HCT116 (cell line): ENCODE data around the gene DENND2A. TPM values are rescaled to one million over a fixed set of nuclear protein-coding genes. Genes with fewer than 3 reads are reported as not detected.

ENCODE experiments used
- ATAC-seq: fragments of 200-7000 bp; cut with Tn5 transposase; 2 replicates; pipeline ENCODE4 v1.9.1; 2020; ENCODE audit warnings: mild to moderate bottlenecking, moderate library complexity
- BruUV-seq: library from RNA; stranded (reverse); fragments of 400-500 nt; replicated peaks from 2 replicates; lab custom pipeline; 2021; lab: Mats Ljungman, UMichigan
- CTCF ChIA-PET: fragments of 300-600 bp; sonication (Branson Sonifier 250); formaldehyde crosslinking; loops from one replicate; lab custom pipeline; 2021; ENCODE audit warnings: antibody characterized with exemption; lab: Charles Lee
- POLR2A ChIA-PET: fragments of 300-600, 350-600 bp; sonication (Branson Sonifier 250); formaldehyde crosslinking; loops from one replicate; lab custom pipeline; 2021; ENCODE audit warnings: antibody characterized with exemption; lab: Charles Lee
- RAD21 ChIA-PET, 2 experiments: fragments of 300-600 bp; sonication (Branson Sonifier 250); formaldehyde crosslinking; loops; one replicate each; lab custom pipeline; 2023; ENCODE audit warnings: low total read pairs in 2 of 2; ENCODE audit not compliant: uncharacterized antibody in 2 of 2, unreplicated experiment in 2 of 2, low non-redundant PET in 1 of 2; lab: Charles Lee
- DNase-seq: peaks from one replicate; pipeline ENCODE4 v3.0.0-alpha.2; 2010; ENCODE audit warnings: low read depth, low spot score
- H2AFZ ChIP-seq: fragments of 200-600 bp; shearing (Covaris generic), sonication (generic); 2 replicates; pipeline ENCODE4 v1.6.1; 2017; ENCODE audit warnings: low read depth, mixed run types, mixed read lengths, antibody characterized with exemption, low read length; ENCODE audit not compliant: poor library complexity, severe bottlenecking
- H3K27ac ChIP-seq: 2 replicates; pipeline ENCODE4 v1.5.1; 2012; ENCODE audit warnings: low read depth, low read length
- H3K27me3 ChIP-seq: fragments of 200-600 bp; sonication (generic); 2 replicates; pipeline ENCODE4 v1.6.1; 2016; ENCODE audit warnings: mixed run types, low read length, mixed read lengths; ENCODE audit not compliant: insufficient read depth
- H3K36me3 ChIP-seq, 2 experiments: fragments of 200-500 bp in 1 of 2; fragments of 200-600 bp in 1 of 2; sonication (Bioruptor generic) in 1 of 2; sonication (generic) in 1 of 2; 2 replicates each; pipeline versions ENCODE4 v1.5.1 to v1.6.1; 2014 to 2016; ENCODE audit warnings: low read length in 2 of 2, inconsistent platforms in 1 of 2, mixed read lengths in 1 of 2, mixed run types in 1 of 2; ENCODE audit not compliant: insufficient read depth in 2 of 2, control insufficient read depth in 1 of 2
- H3K4me1 ChIP-seq, 2 experiments: fragments of 200-600 bp in 1 of 2; sonication (generic) in 1 of 2; 2 replicates each; pipeline versions ENCODE4 v1.5.1 to v1.6.1; 2012 to 2017; ENCODE audit warnings: low read length in 2 of 2, inconsistent platforms in 1 of 2, mild to moderate bottlenecking in 1 of 2, mixed read lengths in 1 of 2, mixed run types in 1 of 2, moderate library complexity in 1 of 2; ENCODE audit not compliant: insufficient read depth in 2 of 2, control insufficient read depth in 1 of 2
- H3K4me2 ChIP-seq: fragments of 200-600 bp; sonication (generic); 2 replicates; pipeline ENCODE4 v1.6.1; 2017; ENCODE audit warnings: mixed run types, low read length, mixed read lengths
- H3K4me3 ChIP-seq, 2 experiments: fragments of 200-600 bp in 1 of 2; sonication (generic) in 1 of 2; replicated peaks in 1 of 2; 2 replicates each; pipeline ENCODE4 v1.5.1; 2011 to 2016; ENCODE audit warnings: low read length in 2 of 2, control low read depth in 1 of 2, low read depth in 1 of 2, mild to moderate bottlenecking in 1 of 2, mixed read lengths in 1 of 2, mixed run types in 1 of 2
- H3K79me2 ChIP-seq: fragments of 200-600 bp; sonication (generic); 2 replicates; pipeline ENCODE4 v1.6.1; 2017; ENCODE audit warnings: mild to moderate bottlenecking, mixed run types, low read length, moderate library complexity, mixed read lengths; ENCODE audit not compliant: insufficient read depth
- H3K9ac ChIP-seq: fragments of 200-600 bp; sonication (generic); 2 replicates; pipeline ENCODE4 v1.6.1; 2016; ENCODE audit warnings: low read length, mixed read lengths
- H3K9me2 ChIP-seq: fragments of 200-600 bp; sonication (generic), shearing (Covaris generic); 2 replicates; pipeline ENCODE4 v1.6.1; 2017; ENCODE audit warnings: mixed run types, mild to moderate bottlenecking, moderate library complexity; ENCODE audit not compliant: insufficient read depth
- H3K9me3 ChIP-seq, 2 experiments: fragments of 200-500 bp in 1 of 2; fragments of 200-600 bp in 1 of 2; sonication (Bioruptor generic) in 1 of 2; sonication (generic) in 1 of 2; 2 replicates each; pipeline ENCODE4 v1.6.1; 2014 to 2017; ENCODE audit warnings: low read length in 2 of 2, mixed read lengths in 2 of 2, inconsistent platforms in 1 of 2, low read depth in 1 of 2, mild to moderate bottlenecking in 1 of 2, mixed run types in 1 of 2, moderate library complexity in 1 of 2; ENCODE audit not compliant: control insufficient read depth in 1 of 2, insufficient read depth in 1 of 2
- H4K20me1 ChIP-seq: fragments of 200-600 bp; sonication (generic), shearing (Covaris generic); 2 replicates; pipeline ENCODE4 v1.6.1; 2017; ENCODE audit warnings: mixed run types, mild to moderate bottlenecking, moderate library complexity; ENCODE audit not compliant: insufficient read depth
- ATF3 ChIP-seq: IDR thresholded peaks from 2 replicates; pipeline ENCODE4 v1.6.1; 2012
- CEBPB ChIP-seq: IDR thresholded peaks from 2 replicates; pipeline ENCODE4 v1.6.1; 2012; ENCODE audit warnings: low read depth
- CTCF ChIP-seq, 3 experiments: fragments of 200-600 bp in 1 of 3; sonication (generic) in 1 of 3; IDR thresholded peaks in 2 of 3; conservative IDR thresholded peaks in 1 of 3; 2 replicates each; pipeline ENCODE4 v1.5.1; 2012 to 2017; ENCODE audit warnings: low read depth in 2 of 3, low read length in 2 of 3, antibody characterized with exemption in 1 of 3, borderline replicate concordance in 1 of 3, control low read depth in 1 of 3, mild to moderate bottlenecking in 1 of 3, mixed read lengths in 1 of 3, mixed run types in 1 of 3, moderate library complexity in 1 of 3; ENCODE audit not compliant: insufficient read depth in 1 of 3
- EGR1 ChIP-seq: IDR thresholded peaks from 2 replicates; pipeline ENCODE4 v1.6.1; 2012; ENCODE audit warnings: low read depth
- EZH2 ChIP-seq: fragments of 200-600 bp; sonication (generic); IDR thresholded peaks from 2 replicates; pipeline ENCODE4 v1.6.1; 2017; ENCODE audit warnings: antibody characterized with exemption, mixed run types
- EZH2phosphoT487 ChIP-seq: fragments of 200-600 bp; IDR thresholded peaks from 2 replicates; pipeline ENCODE4 v1.6.1; 2018; ENCODE audit warnings: antibody characterized with exemption, borderline replicate concordance
- REST ChIP-seq: IDR thresholded peaks from 2 replicates; pipeline ENCODE4 v1.6.1; 2012; ENCODE audit warnings: low read depth
- SIN3A ChIP-seq: IDR thresholded peaks from 2 replicates; pipeline ENCODE4 v1.6.1; 2012; ENCODE audit warnings: low read depth
- SP1 ChIP-seq: IDR thresholded peaks from 2 replicates; pipeline ENCODE4 v1.6.1; 2012; ENCODE audit warnings: low read depth
- SRF ChIP-seq: IDR thresholded peaks from 2 replicates; pipeline ENCODE4 v1.6.1; 2012; ENCODE audit warnings: low read depth
- YY1 ChIP-seq: IDR thresholded peaks from 2 replicates; pipeline ENCODE4 v1.6.1; 2011; ENCODE audit warnings: low read length, low read depth, moderate library complexity, mild to moderate bottlenecking; ENCODE audit not compliant: insufficient replicate concordance; ENCODE audit errors: extremely low read depth
- intact Hi-C: fragments of 100-400 bp; cut with micrococcal nuclease; formaldehyde crosslinking; loops from 2 replicates; pipeline ENCODE4 v1.10.0; 2022
- total RNA-seq: library from RNA; stranded (reverse); gene quantifications from one replicate; pipeline ENCODE4 v1.2.1, GENCODE V29; 2021; ENCODE audit not compliant: unreplicated experiment

The DENND2A gene
- total RNA-seq, 1 experiment from 2014 or later = 0.12 TPM

GRCh38 chr7:140557809-140558518, 82.6 kb downstream of the DENND2A start:
- H3K4me2 ChIP-seq = 0 out of 2 replicates have a peak overlapping the region, but pooled peaks have one; percentile 12
- POLR2A ChIA-PET = no interaction called here
- BruUV-seq = no TSS peak
- no peak overlapping the region for H2AFZ ChIP-seq
- no peaks in the 10 kb centered on the region for H3K79me2 ChIP-seq
- ATAC-seq (peak; percentile 62), DNase-seq (no peak)
- no peaks in the 10 kb centered on the region for H3K36me3 ChIP-seq
- CTCF ChIA-PET = no interaction called here
- TF ChIP-seq EZH2phosphoT487 (no peak), CEBPB (no peak)
- no peak overlapping the region for H3K4me3 ChIP-seq
- no peak overlapping the region for H3K9ac ChIP-seq
- H3K4me1 ChIP-seq = peaks cover 0 to 5% of the 10 kb centered on the region in 2 experiments; a peak in 1 of 4 replicates
- no peaks in the 10 kb centered on the region for H3K9me3 ChIP-seq
- no peak overlapping the region for H3K27ac ChIP-seq
- intact Hi-C loops = no loop called here
- H4K20me1 ChIP-seq = no peaks in the 10 kb centered on the region
- RAD21 ChIA-PET = no interaction called here
- H3K27me3 ChIP-seq = no peaks in the 10 kb centered on the region
- H3K9me2 ChIP-seq = no peaks in the 10 kb centered on the region

GRCh38 chr7:140557069-140557468, 83.5 kb downstream of the DENND2A start:
- RAD21 ChIA-PET = no interaction called here
- TF ChIP-seq REST (no peak), CTCF (IDR thresholded peaks at IDR 0.05 in 2 of 3, conservative IDR thresholded peaks at IDR 0.05 in 1 of 3; ENCODE audit: borderline replicate concordance in 1 of 3, insufficient read depth in 1 of 3, low read depth in 2 of 3, low read length in 2 of 3) (no peak), EZH2 (no peak), CEBPB (no peak), SRF (no peak), ATF3 (no peak), SP1 (no peak), EGR1 (no peak), YY1 (no peak), EZH2phosphoT487 (no peak), SIN3A (no peak)

More at GRCh38 chr7:140557069-140557468, 83.5 kb downstream of the DENND2A start:
- ChIA-PET CTCF (no interaction called here), POLR2A (no interaction called here)
- Histone ChIP-seq H3K36me3 (no peaks in the 10 kb centered on the region), H2AFZ (no peak overlapping the region), H3K4me1 (peaks cover 0 to 5% of the 10 kb centered on the region in 2 experiments; a peak in 1 of 4 replicates), H3K9me2 (no peaks in the 10 kb centered on the region), H3K79me2 (no peaks in the 10 kb centered on the region), H4K20me1 (no peaks in the 10 kb centered on the region), H3K9ac (no peak overlapping the region), H3K27ac (no peak overlapping the region), H3K4me2 (no peak overlapping the region), H3K4me3 (no peak overlapping the region), H3K27me3 (no peaks in the 10 kb centered on the region), H3K9me3 (no peaks in the 10 kb centered on the region)
- BruUV-seq = no TSS peak
- intact Hi-C loops = no loop called here
- ATAC-seq = no peak
- DNase-seq = no peak
